ENCODE measurements around the gene GET4. TPM values are rescaled to one million over a fixed set of nuclear protein-coding genes. Genes with fewer than 3 reads are reported as not detected.
"Not testable (repeated sequence)": the region's sequence is repeated elsewhere in the genome, so short reads cannot be mapped to it uniquely, and the experiment has no call there.

Gene GET4
- total RNA-seq, 1 donor from 2014 or later = 58.3 TPM

- DNase-seq = no peak
These were observed 30.6 kb upstream of the GET4 start for GRCh38 chr7:845731-846130.

- DNase-seq = not testable (repeated sequence)
These were observed 29.2 kb upstream of the GET4 start for GRCh38 chr7:846958-847650.

GRCh38 chr7:847728-848127 is 28.6 kb upstream of the GET4 start:
- DNase-seq = not testable (repeated sequence)

GRCh38 chr7:849145-849544 is 27.2 kb upstream of the GET4 start:
- DNase-seq = no peak

- DNase-seq = no peak
These were observed 26.6 kb upstream of the GET4 start for GRCh38 chr7:849781-850180.

GRCh38 chr7:851204-851603 is 25.1 kb upstream of the GET4 start:
- no peak for DNase-seq

- no peak for DNase-seq
These were observed 22.8 kb upstream of the GET4 start for GRCh38 chr7:853366-854117.

- no peak for DNase-seq
These were observed 22.1 kb upstream of the GET4 start for GRCh38 chr7:854118-854775.

GRCh38 chr7:855686-856369 is 20.5 kb upstream of the GET4 start:
- DNase-seq = no peak

GRCh38 chr7:856444-857095 is 19.8 kb upstream of the GET4 start:
- DNase-seq = no peak

- peak; percentile 51 for DNase-seq
These were observed 18.7 kb upstream of the GET4 start for GRCh38 chr7:857661-858060.

GRCh38 chr7:859359-860030 is 16.9 kb upstream of the GET4 start:
- peak; percentile 34 for DNase-seq

GRCh38 chr7:860149-860548 is 16.2 kb upstream of the GET4 start:
- DNase-seq = no peak

GRCh38 chr7:861222-861621 is 15.1 kb upstream of the GET4 start:
- DNase-seq = no peak

GRCh38 chr7:862157-862556 is 14.2 kb upstream of the GET4 start:
- DNase-seq = no peak

- DNase-seq = no peak
These were observed 13.2 kb upstream of the GET4 start for GRCh38 chr7:863106-863505.

- DNase-seq = no peak
These were observed 10.4 kb upstream of the GET4 start for GRCh38 chr7:865921-866320.

GRCh38 chr7:867001-867405 is 9.4 kb upstream of the GET4 start:
- DNase-seq = no peak

GRCh38 chr7:867406-868188 is 8.8 kb upstream of the GET4 start:
- DNase-seq = no peak

GRCh38 chr7:868189-868486 is 8.2 kb upstream of the GET4 start:
- no peak for DNase-seq

- no peak for DNase-seq
These were observed 7.0 kb upstream of the GET4 start for GRCh38 chr7:869348-869747.
